HG02938 (cell line): ENCODE measurements around the gene SLC5A10.
"Not testable (repeated sequence)": the region's sequence is repeated elsewhere in the genome, so short reads cannot be mapped to it uniquely, and the experiment has no call there.

Source experiments
- ATAC-seq: cut with Tn5 transposase; IDR thresholded peaks from one replicate; pipeline ENCODE4 v1.9.1; 2021; ENCODE audit warnings: mild to moderate bottlenecking, moderate library complexity; ENCODE audit not compliant: unreplicated experiment

The SLC5A10 gene

GRCh38 chr17:18946536-18946935 is 5.4 kb upstream of the SLC5A10 start:
- no peak for ATAC-seq

DNA sequence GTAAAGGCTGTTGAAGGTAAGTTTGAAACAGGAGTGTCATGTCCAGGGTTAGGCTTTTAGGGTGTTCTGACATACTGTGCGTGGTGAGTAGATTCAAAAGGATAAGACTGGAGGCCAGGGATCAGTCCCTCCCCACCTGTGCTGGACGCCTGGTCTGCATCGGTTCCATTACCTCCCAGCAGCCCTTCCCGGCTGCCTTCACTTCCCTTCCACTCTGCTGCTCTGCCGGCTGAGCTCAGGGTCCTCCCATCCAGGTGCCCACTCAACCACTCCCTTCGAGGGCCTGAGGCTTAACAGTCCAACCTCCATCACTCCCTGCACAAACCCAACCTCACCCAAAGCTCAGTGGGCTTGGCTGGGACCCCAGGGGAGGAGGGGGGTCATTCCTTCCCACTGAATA is 4.1 kb upstream of the SLC5A10 start:
- ATAC-seq = no peak

DNA sequence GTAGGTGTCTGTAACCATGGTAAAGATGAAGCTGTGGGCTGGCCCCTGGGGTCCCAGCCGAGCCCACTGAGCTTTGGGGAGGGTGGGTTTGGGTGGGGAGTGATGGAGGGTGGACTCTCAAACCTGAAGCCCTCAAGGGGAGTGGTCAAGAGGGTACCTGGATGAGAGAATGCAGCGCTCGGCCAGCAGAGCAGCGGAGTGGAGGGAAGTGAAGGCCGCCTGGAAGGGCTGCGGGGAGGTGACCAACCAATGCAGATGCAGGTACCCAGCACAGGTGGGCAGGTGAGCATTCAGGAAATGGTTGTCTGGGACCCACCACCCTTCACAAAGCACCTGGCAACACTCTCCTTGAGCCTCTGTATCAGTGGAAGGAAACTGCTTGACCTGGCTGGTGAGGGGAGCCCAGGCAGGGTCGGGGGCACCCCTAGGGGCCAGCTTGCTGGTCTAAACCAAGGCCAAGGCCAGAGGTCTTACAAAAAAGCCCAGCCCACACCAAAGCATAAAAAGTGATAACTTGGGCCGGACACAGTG is 3.4 kb upstream of the SLC5A10 start:
- no peak for ATAC-seq

- ATAC-seq = no peak
Measured at GRCh38 chr17:18949566-18949965, 2.4 kb upstream of the SLC5A10 start.

GRCh38 chr17:18950346-18950745 is 1.6 kb upstream of the SLC5A10 start:
- ATAC-seq = no peak

- ATAC-seq = no peak
Measured at GRCh38 chr17:18950944-18951905, 740 bp upstream of the SLC5A10 start.

DNA sequence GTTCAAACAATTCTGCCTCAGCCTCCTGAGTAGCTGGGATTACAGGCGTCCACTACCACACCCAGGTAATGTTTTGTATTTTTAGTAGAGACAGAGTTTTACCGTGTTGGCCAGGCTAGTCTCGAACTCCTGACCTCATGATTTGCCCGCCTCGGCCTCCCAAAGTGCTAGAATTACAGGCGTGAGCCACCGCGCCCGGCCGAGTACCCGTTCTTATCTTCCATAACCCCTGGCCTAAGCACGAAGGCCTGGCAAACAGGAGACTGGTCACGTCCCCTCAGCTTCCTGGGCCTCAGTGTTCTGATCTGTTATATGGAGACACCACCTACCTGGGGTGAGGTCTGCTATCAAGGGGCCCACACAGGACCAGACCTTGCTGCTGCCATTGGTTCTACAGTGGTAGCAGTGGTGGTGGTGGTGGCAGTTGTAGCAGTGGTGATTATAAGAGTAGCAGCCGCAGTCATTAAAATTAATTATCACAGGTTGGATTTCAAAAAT is 1.3 kb downstream of the SLC5A10 start:
- no peak for ATAC-seq

- ATAC-seq = no peak
Measured at GRCh38 chr17:18954321-18954720, 2.4 kb downstream of the SLC5A10 start.

- no peak for ATAC-seq
Measured at GRCh38 chr17:18955009-18955408, 3.0 kb downstream of the SLC5A10 start.

DNA sequence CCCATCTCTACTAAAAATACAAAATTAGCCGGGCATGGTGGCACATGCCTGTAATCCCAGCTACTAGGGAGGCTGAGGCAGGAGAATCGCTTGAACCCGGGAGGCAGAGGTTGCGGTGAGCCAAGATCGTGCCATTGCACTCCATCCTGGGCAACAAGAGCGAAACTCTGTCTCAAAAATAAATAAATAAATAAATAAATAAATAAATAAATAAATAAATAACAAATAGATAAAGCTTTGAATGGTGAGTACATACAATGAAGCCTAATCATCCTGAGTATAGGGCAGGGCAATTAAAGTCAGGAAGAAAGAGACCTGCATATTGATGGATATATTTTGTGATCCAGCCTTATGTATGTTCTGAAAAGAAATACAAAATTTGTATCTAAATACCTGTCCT is 4.1 kb downstream of the SLC5A10 start:
- not testable (repeated sequence) for ATAC-seq

- no peak for ATAC-seq
Measured at GRCh38 chr17:18956581-18956980, 4.6 kb downstream of the SLC5A10 start.

- ATAC-seq = no peak
Measured at GRCh38 chr17:18957831-18958230, 5.9 kb downstream of the SLC5A10 start.

DNA sequence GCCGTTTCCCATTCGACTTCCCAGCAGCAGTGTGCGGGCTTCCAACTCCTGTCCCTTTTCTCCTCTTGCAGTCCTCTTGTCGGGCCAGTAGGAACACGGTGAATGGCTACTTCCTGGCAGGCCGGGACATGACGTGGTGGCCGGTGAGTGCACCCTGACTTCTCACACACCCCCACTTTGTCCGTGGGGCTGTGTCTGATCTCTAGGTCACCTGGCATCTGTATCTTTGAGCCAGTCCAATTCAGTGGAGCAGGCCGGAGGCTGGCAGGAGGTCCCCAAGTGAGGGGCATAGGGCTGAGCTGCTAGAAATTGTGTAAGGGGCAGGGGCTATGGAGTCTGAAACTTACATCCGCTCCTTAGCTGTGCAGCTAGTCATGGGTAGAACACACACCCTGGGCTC is 6.6 kb downstream of the SLC5A10 start:
- no peak for ATAC-seq

DNA sequence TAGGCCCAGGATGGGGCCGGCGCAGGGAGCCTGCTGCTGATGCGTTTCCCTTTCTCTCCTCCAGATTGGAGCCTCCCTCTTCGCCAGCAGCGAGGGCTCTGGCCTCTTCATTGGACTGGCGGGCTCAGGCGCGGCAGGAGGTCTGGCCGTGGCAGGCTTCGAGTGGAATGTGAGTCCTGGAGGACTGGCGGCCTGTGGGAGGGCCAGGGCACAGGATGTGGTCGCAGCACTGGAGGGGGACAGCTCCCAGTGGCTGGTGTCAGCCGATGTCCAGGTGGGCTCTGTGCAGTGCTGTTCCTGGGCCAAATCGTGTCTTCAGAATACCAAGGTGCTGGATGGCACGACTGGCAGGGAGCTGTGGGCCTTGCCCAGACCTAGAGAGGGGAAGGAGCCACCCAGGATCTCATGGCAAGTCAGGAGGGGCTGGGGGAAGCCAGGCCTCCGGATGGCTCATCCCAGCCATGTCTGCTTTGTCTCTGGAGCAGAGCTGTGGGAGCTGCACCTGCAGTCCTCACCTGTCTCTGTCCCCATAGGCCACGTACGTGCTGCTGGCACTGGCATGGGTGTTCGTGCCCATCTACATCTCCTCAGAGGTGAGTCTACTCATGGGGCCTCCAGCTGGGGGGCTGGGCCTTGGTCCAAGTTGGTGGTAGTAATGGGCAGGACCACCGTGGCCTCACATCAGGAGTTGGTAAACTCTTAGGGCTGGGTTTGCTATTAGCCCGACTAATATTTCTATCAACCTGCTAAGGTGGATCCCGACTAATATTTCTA is 7.3 kb downstream of the SLC5A10 start:
- ATAC-seq = no peak

DNA sequence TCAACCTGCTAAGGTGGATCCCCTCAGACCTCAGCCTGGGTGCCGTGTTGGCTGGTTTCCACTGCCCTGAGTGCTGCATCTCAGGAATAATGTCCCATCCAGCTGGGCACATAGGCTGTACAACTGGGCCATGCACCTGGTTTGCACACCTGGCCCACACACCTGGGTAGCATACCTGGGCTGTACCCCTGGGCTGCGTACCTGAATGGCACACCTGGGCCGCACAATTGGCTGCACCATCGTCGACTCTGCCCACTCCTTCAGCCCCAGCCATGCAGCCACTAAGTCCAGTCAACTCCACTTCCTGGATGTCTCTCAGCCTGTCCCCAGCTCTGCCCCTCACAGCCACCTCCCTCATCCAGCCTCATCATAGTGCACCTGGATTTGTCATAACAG is 7.9 kb downstream of the SLC5A10 start:
- no peak for ATAC-seq

GRCh38 chr17:18960241-18960665 is 8.3 kb downstream of the SLC5A10 start:
- no peak for ATAC-seq

GRCh38 chr17:18960803-18961511 is 9.0 kb downstream of the SLC5A10 start:
- ATAC-seq = peak; percentile 64

DNA sequence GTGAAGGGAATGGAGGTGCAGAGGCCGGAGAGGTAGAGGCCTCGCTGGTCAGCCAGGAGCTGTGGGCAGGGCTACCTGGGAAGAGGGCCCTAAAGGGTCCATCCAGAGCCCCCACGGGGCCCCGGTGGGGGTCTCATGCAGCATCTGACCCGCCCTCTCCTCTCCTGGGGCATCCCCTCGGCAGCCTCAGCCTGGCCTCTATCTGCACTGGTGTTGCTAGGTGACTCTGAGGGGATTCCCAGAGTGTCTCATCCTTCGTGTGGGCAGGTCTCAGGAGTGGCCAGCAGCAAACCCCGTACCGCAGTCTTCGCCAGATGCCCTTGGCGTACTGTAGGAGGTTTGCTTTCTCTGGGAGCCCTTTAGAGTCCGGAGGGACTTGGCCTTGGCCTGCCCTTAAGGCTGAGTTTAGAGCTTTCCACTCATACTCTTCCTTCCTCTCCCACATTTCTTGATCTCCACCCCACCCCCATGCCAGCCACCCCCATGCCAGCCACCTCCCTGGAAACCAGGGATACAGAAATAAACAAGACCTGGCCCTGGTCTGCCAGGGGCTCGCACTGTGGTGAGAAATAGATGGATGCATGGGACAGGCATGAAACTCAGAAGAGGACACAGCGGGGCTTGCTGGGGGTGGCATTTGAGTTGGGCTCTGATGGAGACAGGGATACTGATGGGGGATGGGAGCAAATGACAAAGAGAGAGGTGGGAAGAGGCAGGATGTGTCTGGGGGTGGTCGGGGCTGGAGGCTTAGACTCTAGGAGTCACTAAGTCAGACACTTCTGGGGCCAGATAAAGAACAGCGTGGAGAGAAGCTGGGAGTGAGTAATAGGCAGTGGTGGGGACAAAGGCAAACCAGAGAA is 9.9 kb downstream of the SLC5A10 start:
- no peak for ATAC-seq

DNA sequence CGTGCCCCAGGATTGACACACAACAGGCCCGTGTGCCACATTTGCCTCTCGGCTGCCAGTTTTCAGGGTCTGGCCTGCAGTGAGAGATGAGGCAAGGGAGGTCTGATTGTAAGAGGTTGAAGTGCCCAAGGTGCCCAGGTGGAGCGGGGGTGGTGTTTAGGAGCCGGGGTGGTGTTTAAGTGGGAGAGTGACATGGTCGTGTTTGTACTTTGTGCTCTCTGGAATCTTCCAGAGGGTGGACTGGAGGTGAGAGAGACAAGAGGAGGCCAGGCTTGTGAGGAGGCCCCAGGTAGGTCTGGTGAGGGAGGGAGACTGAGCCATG is 10.5 kb downstream of the SLC5A10 start:
- no peak for ATAC-seq
